HPDE6-E6E7 (cell line): ENCODE data around the gene SAMD5.

Experiments
- DNase-seq: peaks from one replicate; pipeline ENCODE4 v3.0.0; 2011; ENCODE audit warnings: missing footprints; ENCODE audit errors: extremely low spot score

The SAMD5 gene

DNA sequence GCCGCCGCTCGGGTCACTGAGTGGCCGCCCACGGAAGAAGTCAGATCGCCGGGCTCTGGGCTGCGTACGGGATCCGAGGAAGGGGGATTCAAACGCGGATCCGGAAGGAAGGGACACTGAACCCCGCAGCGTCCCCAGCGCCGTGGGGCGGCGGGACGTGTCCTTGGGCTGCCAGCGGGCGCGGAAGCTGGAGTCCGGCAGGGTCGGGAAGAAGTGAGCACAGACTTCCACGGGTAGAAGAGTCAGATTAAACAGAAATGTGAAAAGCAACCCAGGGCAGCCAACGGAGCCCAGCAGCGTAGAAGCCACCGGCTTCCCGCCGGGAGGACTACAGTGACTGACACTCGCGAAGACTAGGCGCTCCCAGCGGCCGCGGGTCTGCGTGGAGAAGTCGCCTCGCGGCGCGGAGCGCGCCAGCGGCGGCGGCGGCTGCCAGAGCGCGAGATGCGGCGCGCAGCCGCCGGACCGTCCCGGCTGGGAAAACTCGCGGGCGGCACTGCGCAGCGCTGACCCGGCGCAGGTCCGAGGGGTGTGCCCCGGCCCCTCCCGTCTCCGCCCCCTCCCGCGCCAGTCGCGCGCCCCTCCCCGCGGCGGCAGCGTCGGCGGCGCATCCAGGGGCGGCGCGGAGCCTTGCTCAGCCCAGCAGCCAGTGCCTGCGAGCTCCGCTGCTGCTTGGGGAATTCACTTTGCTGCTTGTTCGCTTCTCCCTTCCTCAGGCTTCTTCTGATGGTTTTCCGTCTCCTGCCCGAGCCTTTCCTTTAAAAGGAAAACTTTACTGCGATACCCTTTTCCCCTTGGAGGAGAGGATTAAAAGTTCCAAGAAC is at the start of gene SAMD5:
TSS of gene SAMD5 (plus strand) at position 649 of the 824 bp plus-strand sequence. CDS start 239 bp downstream, outside the sequence.
- peak; percentile 43 for DNase-seq

DNA sequence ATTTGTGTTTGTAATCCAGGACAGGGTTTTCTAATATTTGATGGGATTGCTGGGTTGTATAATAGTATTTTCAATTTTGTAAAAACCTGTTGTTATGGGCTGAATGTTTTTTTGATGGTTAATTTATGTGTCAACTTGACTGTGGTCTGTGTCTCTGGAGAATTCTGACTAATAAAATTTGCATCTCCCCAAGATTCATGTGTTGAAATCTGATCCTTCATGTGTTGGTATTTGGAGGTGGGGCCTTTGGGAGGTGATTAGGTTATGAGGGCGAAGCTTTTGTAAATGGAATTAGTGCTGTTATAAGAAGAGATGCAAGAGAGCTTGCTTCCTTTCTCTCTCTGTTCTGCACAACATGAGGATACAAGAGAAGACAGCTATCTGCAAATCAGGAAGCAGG is 48.7 kb upstream of the SAMD5 start:
- DNase-seq, result no peak

DNA sequence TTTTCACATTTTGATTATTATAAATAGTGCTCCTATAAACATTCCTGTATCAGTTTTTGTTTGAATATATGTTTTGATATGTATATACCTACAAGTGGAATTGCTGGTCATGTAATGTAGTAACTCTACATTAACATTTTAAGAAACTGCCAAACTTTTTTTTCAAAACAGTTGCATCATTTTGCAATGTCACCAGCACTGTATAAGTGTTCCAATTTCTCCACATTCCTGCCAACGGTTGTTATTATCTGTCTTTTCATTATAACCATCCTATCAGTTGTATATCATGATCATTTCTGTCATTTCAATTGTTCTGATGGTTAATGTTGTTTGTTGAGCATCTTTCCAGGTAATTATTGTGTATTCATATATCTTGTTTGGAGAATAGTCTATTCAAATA is 44.8 kb upstream of the SAMD5 start:
- DNase-seq, result no peak

DNA sequence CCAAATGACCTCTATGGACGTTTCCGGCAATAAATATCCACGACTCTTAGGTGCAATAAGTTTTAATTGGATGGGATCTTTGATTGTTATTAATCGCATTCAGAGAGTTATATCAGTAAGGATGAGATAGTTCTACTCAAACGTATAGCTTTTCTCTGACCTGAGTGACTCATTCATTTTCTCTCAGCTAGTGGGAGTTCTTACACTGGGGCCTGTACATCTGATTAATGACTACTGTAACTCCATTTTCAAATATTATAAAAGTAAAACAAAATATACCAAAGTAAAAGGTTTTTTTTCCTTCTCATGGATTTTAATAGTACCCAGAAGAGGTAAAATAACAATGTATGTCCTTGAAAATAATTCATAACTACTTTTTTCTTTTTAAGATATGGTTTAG is 41.1 kb upstream of the SAMD5 start:
- no peak for DNase-seq

DNA sequence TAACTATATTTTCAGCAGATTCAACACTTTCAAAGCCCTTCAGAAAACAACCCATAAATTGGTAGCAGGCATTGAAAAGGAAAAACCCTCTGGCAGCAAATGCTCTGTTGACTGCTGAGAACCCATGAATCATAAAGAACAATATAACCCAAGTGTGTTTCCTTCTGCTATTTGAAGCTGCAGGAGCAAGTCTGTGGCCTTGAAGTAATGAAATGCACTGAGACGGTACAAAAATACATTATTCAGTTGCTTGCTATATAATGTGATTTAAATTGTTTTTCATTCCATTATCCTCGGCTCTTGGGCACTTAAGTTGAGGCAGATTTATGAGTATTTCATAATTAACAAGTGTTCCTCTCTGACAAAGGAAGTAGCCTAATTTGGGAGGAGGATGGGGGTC is 40.6 kb upstream of the SAMD5 start:
- no peak for DNase-seq

DNA sequence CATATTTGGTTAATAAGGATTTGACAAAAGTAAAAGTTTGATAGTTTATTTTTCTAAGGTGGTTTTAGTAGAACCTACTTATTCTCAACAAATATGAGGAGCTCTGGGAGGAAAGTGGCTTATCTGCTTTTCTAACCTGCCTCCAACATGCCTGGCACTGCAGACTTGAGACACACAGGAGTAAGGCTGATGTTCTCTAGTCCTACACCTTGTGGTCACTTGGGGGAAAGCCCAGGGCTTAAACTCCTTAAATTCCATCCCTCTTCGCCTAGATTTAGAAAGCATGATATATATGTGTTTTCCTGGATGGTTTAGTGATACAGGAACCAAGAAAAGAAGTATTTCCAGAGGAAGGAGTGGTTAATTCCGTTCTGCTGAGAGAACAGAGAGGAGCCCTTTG is 39.9 kb upstream of the SAMD5 start:
- DNase-seq, result no peak

DNA sequence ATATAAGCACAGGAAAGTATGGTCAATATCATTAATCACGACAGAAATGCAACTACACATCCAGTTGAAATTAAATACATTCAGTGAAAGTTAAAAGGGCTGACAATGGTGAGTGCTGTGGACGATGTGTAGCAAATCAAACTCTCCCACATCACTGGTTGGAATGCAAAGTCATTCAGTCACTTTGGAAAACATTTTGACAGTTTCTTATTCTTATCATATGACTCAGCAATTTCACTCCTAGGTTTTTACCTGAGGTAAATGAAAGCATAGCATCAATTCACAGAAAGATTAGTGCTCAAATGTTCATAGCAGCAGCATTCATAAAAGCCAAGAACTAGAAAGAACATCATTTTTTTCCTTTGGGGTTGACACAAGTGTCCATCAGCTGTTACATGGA is 28.6 kb upstream of the SAMD5 start:
- DNase-seq, result no peak

DNA sequence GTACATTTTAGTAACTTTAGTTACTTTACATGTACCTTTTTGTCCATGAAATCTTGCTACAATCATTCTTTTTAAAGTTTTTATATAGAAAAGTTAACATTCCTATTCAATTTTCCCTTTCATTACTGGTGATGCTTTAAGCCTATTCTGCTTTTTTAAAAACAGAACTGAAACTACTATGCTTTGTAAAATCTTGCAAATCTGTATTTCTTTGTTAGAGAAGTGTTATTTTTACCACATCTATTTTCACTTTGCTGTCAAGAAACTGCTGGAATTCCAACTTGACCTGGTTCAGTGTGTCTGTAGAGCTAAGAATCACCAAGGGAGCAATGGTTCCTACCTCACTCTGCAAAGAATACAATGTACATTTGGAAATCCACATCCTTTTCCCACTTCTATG is 21.8 kb upstream of the SAMD5 start:
- no peak for DNase-seq

DNA sequence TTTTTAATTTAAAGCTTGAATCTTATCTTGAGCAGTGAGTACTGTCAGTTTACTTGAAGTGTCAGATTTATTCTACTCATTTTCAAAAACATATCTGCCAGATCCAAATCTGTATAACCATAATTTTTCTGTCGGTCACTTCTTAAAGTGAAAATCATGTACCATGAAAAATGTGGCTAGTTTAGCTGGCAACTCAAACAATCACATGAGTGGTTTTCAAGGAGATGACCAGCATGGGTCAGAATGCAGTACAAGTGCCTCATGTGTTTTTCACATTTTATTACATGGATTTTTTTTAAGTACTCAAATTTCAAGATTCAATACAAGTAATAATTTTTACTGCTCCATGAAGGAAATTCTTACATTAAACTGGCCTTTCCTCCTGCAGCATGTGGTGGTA is 11.0 kb upstream of the SAMD5 start:
- DNase-seq, result no peak

DNA sequence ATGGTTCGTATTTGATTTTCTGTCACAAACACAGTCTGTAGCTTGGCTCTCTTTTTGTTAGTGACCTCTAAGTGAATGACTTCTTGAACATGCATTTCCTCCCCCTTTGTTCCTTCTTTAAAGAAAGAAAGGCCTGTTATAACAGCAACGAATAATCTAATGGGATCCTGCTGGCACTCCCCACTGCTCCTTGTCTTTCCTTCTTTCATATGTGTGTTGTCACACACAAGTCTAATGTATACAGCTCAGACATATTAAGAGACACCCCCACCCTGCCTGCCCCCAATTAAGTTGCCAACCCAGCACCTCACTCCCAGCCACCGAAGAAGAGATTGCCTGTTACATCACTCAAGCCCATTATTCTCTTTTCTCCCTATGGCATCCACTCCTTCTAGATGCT is 4.9 kb upstream of the SAMD5 start:
- no peak for DNase-seq

DNA sequence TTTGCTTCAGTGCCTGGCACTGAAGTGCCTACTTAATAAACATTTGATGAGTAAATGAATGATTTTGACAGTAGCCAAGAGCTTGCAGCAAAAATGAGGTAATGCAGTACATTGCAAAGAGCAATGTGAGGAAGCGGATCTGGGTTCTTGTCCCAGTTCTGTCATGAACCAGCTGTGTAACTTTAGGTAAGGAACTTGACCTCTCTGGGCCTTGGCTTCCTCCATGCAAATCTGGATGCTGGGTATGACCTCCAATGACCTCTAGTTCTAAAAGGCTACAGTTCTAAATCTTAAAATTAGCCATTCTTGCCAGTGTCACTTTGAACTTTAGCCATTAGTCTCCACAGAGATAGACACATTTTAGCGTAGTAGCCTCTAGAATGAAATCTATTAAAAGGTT is 3.6 kb upstream of the SAMD5 start:
- DNase-seq, result no peak

DNA sequence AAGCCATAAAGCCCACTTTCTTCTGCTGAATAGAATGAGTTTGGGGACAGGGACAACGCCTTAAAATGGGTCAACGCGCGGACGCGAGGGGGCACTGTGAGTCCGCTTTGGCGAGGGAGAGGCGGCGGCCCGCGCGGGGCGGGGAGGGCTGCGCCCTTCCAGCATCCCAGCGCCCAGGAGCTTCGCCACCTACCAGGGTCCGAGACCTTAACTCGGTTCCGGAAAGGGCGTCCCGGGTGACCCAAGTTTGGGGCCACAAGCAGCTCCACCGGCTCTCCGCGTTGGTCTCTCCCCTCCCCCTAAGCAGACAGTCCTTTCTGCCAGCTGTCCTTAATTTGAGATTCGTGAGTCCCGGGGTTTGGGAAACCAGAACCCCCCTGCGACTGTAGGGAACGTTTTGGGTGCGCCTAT is 1.8 kb upstream of the SAMD5 start:
- DNase-seq, result no peak

DNA sequence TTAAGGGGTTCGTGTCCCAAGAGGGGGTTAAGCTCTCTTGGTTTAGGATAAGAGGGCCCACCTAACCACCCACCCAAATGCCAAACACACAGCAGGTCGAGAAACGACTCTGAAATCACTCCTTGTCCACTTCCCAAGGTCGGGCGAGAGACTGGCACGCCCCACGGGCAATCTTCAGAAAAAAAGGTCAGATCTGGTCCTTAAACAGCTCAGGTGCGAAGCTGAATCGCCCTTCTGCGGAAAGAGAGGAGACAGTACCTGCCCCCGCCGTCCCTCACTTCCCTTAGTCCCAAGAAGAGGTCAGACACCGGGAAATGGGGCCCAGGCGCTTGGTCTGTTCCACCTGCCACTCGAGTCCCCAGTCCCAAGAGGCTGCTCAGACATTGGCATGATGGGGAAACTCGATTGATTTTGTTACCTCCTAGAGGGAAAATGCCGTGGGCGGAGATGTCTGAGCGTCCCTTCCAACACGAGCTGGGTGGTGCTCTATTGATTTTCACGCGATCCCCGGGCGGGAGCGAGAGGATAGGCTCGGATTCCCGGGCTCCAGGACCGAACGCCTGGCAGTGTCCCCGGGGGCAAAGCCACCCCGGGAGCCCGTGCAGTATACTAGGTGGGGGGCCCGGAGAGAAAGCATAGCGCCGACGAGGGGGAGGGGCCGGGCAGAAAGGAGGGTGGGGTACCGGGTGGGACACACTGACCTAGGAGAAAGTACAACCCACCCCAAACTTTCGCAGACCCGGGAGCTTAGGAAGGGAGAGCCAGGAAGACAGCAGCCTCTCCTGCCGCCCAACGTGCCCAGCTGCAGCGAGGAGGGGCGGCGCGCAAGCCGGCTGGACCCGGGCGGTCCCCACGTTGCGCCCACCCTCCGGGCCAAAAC is 1.1 kb upstream of the SAMD5 start:
- no peak for DNase-seq

DNA sequence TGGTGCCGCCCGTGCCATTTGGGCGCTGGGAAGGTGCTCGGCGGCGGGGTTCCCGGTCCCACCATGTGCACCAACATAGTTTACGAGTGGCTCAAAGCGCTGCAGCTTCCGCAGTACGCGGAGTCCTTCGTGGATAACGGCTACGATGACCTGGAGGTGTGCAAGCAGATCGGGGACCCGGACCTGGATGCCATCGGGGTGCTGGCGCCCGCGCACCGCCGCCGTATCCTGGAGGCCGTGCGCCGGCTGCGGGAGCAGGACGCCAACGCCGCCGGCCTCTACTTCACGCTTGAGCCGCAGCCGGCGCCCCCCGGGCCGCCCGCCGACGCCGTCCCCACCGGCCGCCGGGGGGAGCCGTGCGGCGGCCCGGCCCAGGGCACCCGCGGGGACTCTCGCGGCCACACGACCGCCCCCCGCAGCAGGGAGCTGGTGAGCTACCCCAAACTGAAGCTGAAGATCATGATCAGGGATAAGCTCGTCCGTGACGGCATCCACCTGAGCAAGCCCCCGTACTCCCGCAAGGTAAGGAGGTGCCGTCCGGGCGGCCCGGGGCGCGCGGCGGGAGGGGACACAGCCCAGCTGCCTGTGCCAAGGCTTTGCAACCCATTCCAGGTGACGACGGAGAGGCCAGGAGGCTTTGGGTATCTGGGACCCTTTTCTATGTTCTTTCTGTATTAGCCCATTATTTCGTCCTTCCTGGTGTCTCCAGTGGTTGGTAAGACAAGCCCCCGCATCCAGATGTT is 547 bp downstream of the SAMD5 start:
- DNase-seq, result no peak

DNA sequence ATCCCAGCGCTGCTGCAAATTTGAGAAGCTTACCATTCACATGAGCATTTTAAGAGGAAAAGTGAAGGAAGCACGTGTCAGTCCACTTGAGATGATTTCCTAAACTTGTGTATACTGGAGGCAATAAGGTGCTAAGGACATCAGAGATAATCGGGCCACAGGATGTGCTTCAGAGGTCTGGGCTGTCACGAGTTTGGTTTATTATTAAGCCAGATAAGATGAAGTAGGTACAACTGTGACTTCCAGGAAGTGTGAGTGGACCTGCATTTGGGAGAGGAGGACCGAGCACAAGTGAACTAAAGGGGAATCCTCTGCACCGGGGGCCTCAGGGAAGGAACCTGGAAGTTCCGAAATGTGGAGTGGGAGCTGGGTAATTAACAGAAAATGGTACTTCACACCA is 1.4 kb downstream of the SAMD5 start:
- DNase-seq, result no peak

DNA sequence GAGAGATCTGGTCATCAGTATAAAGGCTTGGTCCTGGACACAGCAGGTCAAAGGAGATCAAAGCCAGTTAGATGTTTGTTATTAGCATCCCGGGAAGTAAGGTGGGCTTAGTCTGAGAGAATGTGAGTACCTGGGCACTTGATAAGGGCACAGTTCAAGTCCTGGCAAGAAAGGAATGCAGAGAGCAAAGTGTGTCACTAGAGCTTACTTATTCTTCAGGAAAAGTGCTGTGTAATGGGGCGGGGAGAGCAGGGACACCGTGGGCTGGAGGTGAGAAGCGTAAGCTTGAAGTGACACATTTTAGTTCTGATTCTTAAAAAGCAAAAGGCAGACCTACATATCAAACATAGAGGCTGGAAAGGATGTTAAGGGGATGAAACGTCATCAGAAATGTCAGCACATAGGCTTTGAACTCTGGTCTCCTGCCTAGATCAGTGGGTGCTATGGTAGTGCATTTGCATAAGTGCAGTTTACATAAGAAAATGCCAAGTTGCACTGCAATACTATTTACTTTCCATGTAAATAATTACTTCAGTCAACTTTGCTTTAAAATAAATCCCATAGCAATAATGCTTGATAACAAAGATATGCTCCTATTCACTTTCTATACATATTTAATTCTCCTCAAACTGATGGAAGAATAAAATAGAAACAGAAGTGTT is 2.6 kb downstream of the SAMD5 start:
- DNase-seq, result no peak

DNA sequence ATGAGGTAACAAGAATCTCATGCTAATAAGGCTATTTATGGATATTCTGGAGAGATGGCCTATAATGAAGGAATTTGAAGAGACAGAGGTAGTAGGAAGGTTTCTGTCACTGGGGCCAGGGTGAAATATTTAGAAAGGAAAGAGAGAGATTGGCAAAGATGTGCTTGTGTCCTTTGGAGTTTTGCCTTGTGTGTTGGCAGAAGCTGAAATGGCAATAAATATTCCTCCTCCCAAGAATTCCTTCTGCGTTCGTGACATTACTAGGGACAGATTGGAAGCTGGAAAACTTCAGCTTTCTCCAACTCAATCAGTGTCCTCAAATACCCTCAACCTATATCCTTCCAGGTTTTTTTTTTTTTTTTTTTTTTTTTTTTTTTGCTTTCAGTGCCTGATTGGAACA is 6.3 kb downstream of the SAMD5 start:
- DNase-seq, result no peak

DNA sequence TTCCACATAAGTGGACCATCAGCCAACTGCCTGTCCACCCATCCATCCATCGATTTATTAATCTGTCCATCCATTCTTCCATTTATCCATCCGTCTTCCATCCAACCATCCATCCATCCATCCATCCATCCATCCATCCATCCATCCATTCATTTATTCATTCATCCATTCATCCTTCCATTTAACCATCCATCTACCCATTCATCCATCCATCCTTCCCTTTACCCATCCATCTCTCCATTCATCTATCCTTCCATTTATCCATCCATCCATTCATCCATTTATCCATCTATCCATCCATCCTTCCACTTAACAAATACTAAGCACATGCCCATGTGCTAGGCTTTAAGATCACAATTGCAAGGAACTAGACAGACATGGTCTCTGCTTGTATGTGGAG is 6.8 kb downstream of the SAMD5 start:
- no peak for DNase-seq

DNA sequence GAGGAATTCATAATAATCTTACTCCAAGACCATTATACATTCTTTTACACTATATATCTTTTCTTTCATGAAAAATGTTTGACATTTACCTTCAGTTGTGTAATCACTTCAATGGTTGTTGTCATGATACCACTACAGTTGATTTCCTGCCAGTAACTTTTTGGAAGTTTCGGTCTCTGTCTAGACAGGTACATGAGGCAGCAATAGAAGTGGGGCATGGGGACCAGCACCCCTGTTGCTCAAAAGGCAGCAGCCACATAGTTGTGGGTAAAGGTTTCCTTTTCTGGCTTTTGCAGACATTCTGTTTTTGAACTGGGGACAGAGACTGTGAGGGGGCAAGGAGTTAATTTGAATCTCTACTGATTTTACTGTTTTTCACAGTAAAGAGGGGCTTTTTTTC is 14.1 kb downstream of the SAMD5 start:
- DNase-seq, result no peak

DNA sequence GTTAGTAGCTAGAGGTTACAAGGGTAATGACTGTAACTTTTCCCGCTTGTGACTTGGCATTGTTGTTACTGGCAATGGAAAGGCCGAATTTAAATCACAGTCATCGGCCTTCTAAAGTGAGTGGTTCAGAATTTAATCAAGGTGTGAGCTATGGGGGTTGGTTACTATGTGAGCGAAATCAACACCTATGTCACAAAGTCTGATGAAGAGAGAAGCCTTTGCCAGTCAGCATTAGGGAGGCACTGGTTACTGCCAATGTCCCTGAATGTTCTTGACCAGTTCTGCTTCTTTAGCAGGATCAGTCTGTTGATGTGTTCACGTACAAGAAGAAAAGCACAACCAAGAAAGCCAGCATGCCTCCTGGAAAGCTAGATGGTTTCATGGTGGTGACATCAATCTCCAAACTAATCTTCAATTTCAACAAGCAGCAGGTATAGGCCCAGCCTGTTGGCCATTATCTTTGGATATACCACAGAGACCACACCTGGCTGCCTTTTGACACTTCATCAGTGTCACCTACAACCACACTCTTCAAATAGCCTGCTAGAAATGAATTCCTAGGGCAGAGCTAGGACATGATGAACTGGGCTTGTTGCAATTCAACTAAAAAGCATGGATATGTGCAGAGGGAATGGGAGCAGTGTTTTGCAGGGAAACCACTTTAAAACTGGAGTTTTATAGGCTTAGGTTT is 17.2 kb downstream of the SAMD5 start:
- no peak for DNase-seq

DNA sequence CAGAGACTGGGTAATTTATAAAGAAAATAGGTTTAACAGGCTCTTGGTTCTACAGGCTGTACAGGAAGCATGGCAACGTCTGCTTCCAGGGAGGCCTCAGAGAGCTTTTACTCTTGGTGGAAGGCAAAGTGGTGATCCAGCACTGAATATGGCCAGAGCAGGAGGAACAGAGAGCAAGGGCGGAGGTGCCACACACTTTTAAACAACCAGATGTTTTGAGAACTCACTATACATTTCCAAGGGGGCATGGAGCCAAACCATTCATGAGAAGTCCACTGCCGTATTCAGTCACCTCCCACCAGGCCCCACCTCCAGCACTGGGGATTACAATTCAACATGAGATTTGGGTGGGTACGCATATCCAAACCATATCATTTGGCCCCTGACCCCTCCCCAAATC is 18.7 kb downstream of the SAMD5 start:
- no peak for DNase-seq
